Ishikawa (cell line): ENCODE results near the gene MEFV.

ENCODE experiments used
- CEBPB ChIP-seq: IDR thresholded peaks from 2 replicates; pipeline ENCODE4 v1.6.1; 2012
- CREB1 ChIP-seq: IDR thresholded peaks from 2 replicates; pipeline ENCODE4 v1.6.1; 2012; ENCODE audit warnings: low read depth
- EGR1 ChIP-seq: IDR thresholded peaks from 2 replicates; pipeline ENCODE4 v1.6.1; 2012
- EP300 ChIP-seq: IDR thresholded peaks from 2 replicates; pipeline ENCODE4 v1.6.1; 2012; ENCODE audit warnings: borderline replicate concordance
- FOXM1 ChIP-seq: IDR thresholded peaks from 2 replicates; pipeline ENCODE4 v1.6.1; 2012; ENCODE audit warnings: low read depth, borderline replicate concordance
- NFIC ChIP-seq: IDR thresholded peaks from 2 replicates; pipeline ENCODE4 v1.6.1; 2012
- RAD21 ChIP-seq: IDR thresholded peaks from 2 replicates; pipeline ENCODE4 v1.6.1; 2012; ENCODE audit warnings: low read depth
- REST ChIP-seq: IDR thresholded peaks from 2 replicates; pipeline ENCODE4 v1.6.1; 2012; ENCODE audit warnings: low read depth, mild to moderate bottlenecking
- TAF1 ChIP-seq: IDR thresholded peaks from 2 replicates; pipeline ENCODE4 v1.6.1; 2012; ENCODE audit warnings: low read depth, mild to moderate bottlenecking
- TCF12 ChIP-seq: IDR thresholded peaks from 2 replicates; pipeline ENCODE4 v1.6.1; 2012; ENCODE audit warnings: low read depth
- TEAD4 ChIP-seq: IDR thresholded peaks from 2 replicates; pipeline ENCODE4 v1.6.1; 2012
- YY1 ChIP-seq: IDR thresholded peaks from 2 replicates; pipeline ENCODE4 v1.6.1; 2012; ENCODE audit warnings: low read depth
- ZBTB7A ChIP-seq: IDR thresholded peaks from 2 replicates; pipeline ENCODE4 v1.6.1; 2012; ENCODE audit warnings: low read depth
- TF ChIP-seq, protein P1 (sequence below): IDR thresholded peaks from 2 replicates; pipeline ENCODE4 v1.6.1; 2012
- TF ChIP-seq, protein P2 (sequence below): IDR thresholded peaks from 2 replicates; pipeline ENCODE4 v1.6.1; 2012

Gene MEFV

DNA sequence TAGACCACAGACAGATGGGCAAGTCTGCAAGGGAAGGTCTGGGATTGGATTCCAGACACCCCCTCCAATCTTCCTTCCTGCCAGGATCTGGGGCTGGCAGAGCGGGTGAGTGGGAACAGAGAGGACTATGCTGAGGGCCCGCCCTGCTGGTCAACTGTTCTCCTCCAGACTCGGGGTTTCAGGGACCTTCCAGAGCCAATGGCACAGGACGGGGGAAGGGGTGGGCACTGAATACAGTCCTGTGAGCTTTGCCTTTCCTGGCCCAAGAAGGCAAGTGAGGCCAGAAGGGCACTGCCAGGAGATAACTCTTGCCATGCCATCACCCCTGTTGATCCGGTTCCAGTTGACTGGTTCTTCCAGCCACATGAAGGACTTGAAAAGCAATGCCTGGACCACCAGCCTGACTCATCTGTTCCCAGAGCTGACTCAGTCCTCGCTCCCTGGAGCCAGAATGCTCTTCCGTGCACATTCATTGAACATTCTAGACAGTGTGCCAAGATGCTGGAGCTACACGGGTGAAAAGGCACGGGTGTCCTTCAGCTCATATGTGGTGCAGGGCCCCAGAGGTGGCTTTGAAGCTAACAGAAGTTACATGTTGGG lies 533 bp upstream of the MEFV start:
- TF ChIP-seq EGR1 (no peak), TEAD4 (no peak), YY1 (no peak), FOXM1 (no peak), RAD21 (no peak), REST (no peak), ZBTB7A (no peak), CREB1 (no peak), NFIC (no peak), TAF1 (no peak), EP300 (no peak), CEBPB (no peak), TCF12 (no peak)
- TF ChIP-seq, protein P1, sequence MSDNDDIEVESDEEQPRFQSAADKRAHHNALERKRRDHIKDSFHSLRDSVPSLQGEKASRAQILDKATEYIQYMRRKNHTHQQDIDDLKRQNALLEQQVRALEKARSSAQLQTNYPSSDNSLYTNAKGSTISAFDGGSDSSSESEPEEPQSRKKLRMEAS, result no peak
- TF ChIP-seq, protein P2, sequence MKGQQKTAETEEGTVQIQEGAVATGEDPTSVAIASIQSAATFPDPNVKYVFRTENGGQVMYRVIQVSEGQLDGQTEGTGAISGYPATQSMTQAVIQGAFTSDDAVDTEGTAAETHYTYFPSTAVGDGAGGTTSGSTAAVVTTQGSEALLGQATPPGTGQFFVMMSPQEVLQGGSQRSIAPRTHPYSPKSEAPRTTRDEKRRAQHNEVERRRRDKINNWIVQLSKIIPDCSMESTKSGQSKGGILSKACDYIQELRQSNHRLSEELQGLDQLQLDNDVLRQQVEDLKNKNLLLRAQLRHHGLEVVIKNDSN, result no peak

DNA sequence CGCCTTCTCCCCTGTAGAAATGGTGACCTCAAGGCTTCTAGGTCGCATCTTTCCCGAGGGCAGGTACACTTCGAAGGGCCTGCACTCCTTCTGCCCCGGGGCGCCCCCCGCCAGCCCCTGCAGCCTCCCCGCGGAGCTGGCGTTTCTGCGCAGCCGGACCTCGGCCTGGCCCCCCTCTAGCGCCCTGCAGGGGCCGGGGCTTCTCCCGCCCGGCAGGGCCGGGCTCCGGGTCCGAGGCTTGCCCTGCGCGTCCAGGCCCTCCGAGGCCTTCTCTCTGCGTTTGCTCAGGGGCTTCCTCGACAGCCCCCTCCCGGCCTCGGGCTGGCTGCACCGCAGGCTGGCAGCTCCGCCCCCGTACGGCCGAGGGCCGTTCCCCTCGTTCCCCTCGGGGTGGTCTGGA lies 2.1 kb downstream of the MEFV start:
- TF ChIP-seq EP300 (no peak), FOXM1 (no peak), EGR1 (no peak), REST (no peak), ZBTB7A (no peak), CREB1 (no peak), YY1 (no peak), TEAD4 (no peak), TCF12 (no peak)
- TF ChIP-seq, protein P2, result no peak

GRCh38 chr16:3252967-3253366 lies 3.5 kb downstream of the MEFV start:
- TF ChIP-seq EGR1, result no peak
- TF ChIP-seq RAD21, result no peak
- TF ChIP-seq TAF1, result no peak
- no peak for TF ChIP-seq NFIC
- TF ChIP-seq YY1, result no peak
- TF ChIP-seq, protein P1, result no peak
- TF ChIP-seq CREB1, result no peak
- TF ChIP-seq TCF12, result no peak
- TF ChIP-seq, protein P2, result no peak
- no peak for TF ChIP-seq REST
- no peak for TF ChIP-seq ZBTB7A
- no peak for TF ChIP-seq FOXM1
- TF ChIP-seq TEAD4, result no peak
- TF ChIP-seq CEBPB, result no peak
- TF ChIP-seq EP300, result no peak

GRCh38 chr16:3249451-3249850 lies 7.0 kb downstream of the MEFV start:
- TF ChIP-seq REST (no peak), RAD21 (no peak), NFIC (no peak), YY1 (no peak), CEBPB (no peak), TEAD4 (no peak), FOXM1 (no peak), CREB1 (no peak), EP300 (no peak), TCF12 (no peak), EGR1 (no peak)
- TF ChIP-seq, protein P1, result no peak
